Caco-2 (cell line): ENCODE measurements around the gene GOLPH3L. TPM values are rescaled to one million over a fixed set of nuclear protein-coding genes. Genes with fewer than 3 reads are reported as not detected.
"Not testable (repeated sequence)": the region's sequence is repeated elsewhere in the genome, so short reads cannot be mapped to it uniquely, and the experiment has no call there.

Experiments used
- BruUV-seq: library from RNA; stranded (reverse); fragments of 400-500 nt; replicated peaks from 2 replicates; lab custom pipeline; 2021; lab: Mats Ljungman, UMichigan
- CTCF ChIA-PET: fragments of 300-600 bp; sonication (Branson Sonifier 250); formaldehyde crosslinking; loops from one replicate; lab custom pipeline; 2022; ENCODE audit warnings: antibody characterized with exemption; lab: Charles Lee
- POLR2A ChIA-PET: fragments of 300-600 bp; sonication (Branson Sonifier 250); formaldehyde crosslinking; loops from one replicate; lab custom pipeline; 2022; ENCODE audit warnings: antibody characterized with exemption; lab: Charles Lee
- DNase-seq, 2 experiments: peaks; one replicate each; pipeline versions ENCODE4 v3.0.0 to v3.0.0-alpha.2; 2020 to 2022
- H3K27me3 ChIP-seq: replicated peaks from 2 replicates; pipeline ENCODE4 v1.6.0; 2011; ENCODE audit warnings: low read length; ENCODE audit not compliant: control insufficient read depth, insufficient read depth
- H3K36me3 ChIP-seq: 2 replicates; pipeline ENCODE4 v1.5.1; 2011; ENCODE audit warnings: low read length; ENCODE audit not compliant: control insufficient read depth, insufficient read depth
- H3K4me1 ChIP-seq: fragments of 250-450 bp; sonication (Bioruptor Pico); 2 replicates; pipeline ENCODE4 v1.5.1; 2020; ENCODE audit warnings: mild to moderate bottlenecking
- H3K4me3 ChIP-seq: 2 replicates; pipeline ENCODE4 v1.5.1; 2011; ENCODE audit warnings: low read depth, mild to moderate bottlenecking, control low read depth, low read length
- H3K9me3 ChIP-seq: fragments of 250-450 bp; sonication (Bioruptor Pico); 2 replicates; pipeline ENCODE4 v1.5.1; 2020; ENCODE audit warnings: mild to moderate bottlenecking, moderate library complexity
- H3K27ac Mint-ChIP-seq: one replicate; pipeline ENCODE4 v1.8.0; 2022; ENCODE audit warnings: mixed read lengths; ENCODE audit not compliant: unreplicated experiment
- H3K27me3 Mint-ChIP-seq: one replicate; pipeline ENCODE4 v1.8.0; 2022; ENCODE audit warnings: mixed read lengths; ENCODE audit not compliant: insufficient read depth, unreplicated experiment
- H3K36me3 Mint-ChIP-seq: one replicate; pipeline ENCODE4 v1.8.0; 2022; ENCODE audit warnings: mild to moderate bottlenecking, mixed read lengths; ENCODE audit not compliant: insufficient read depth, unreplicated experiment
- H3K4me1 Mint-ChIP-seq: one replicate; pipeline ENCODE4 v1.8.0; 2022; ENCODE audit warnings: low read depth, mixed read lengths; ENCODE audit not compliant: unreplicated experiment
- H3K4me3 Mint-ChIP-seq: one replicate; pipeline ENCODE4 v1.8.0; 2022; ENCODE audit warnings: mild to moderate bottlenecking, moderate library complexity, mixed read lengths; ENCODE audit not compliant: unreplicated experiment
- H3K9me3 Mint-ChIP-seq: one replicate; pipeline ENCODE4 v1.8.0; 2022; ENCODE audit warnings: mixed read lengths; ENCODE audit not compliant: unreplicated experiment
- intact Hi-C: fragments of 100-400 bp; cut with micrococcal nuclease; formaldehyde crosslinking; loops from one replicate; pipeline ENCODE4 v1.10.0; 2022; ENCODE audit not compliant: unreplicated experiment
- total RNA-seq: library from RNA; stranded (reverse); gene quantifications from 2 replicates; pipeline ENCODE4 v1.2.3, GENCODE V29; 2022
- TF ChIP-seq, protein P1 (sequence below), 2 experiments: fragments of 200-600 bp in 1 of 2; IDR thresholded peaks; 1 replicate in 1 of 2; 2 replicates in 1 of 2; pipeline versions ENCODE4 v1.5.1 to v1.8.0; 2011 to 2022; ENCODE audit warnings: antibody characterized with exemption in 1 of 2, control low read depth in 1 of 2, inconsistent platforms in 1 of 2, low read depth in 1 of 2, low read length in 1 of 2, mild to moderate bottlenecking in 1 of 2, moderate library complexity in 1 of 2; ENCODE audit not compliant: insufficient read depth in 1 of 2, severe bottlenecking in 1 of 2, unreplicated experiment in 1 of 2

Gene GOLPH3L
- total RNA-seq, 1 experiment from 2014 or later, result 13.3 TPM

DNA sequence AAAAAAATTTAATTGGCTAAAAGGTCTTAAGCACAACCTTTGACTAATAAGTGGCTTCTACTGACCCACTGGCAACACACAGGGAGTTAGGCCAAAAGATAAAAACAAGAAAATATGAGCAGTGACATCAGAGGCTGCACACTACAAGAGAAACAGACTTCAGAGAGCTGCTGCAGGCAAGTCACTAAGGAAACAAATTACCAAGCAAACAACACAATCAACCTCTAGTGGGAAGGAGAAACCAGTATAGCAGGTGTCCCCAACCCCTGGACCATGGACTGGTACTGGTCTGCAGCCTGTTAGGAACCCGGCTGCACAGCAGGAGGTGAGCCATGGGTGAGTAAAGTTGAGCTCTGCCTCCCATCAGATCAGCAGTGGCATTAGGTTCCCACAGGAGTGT is 46.8 kb downstream of the GOLPH3L start:
- no peaks in the 10 kb centered on the region for H3K27me3 Mint-ChIP-seq
- ChIA-PET CTCF (no interaction called here), POLR2A (no interaction called here)
- H3K9me3 Mint-ChIP-seq, result no peaks in the 10 kb centered on the region
- no peaks in the 10 kb centered on the region for H3K36me3 Mint-ChIP-seq
- H3K4me3 Mint-ChIP-seq, result no peak overlapping the region
- Histone ChIP-seq H3K4me3 (no peak overlapping the region), H3K36me3 (peaks cover 1% of the 10 kb centered on the region), H3K4me1 (0 out of 2 replicates have a peak, but pooled peaks cover 4% of the 10 kb centered on the region), H3K27me3 (no peaks in the 10 kb centered on the region), H3K9me3 (no peaks in the 10 kb centered on the region)
- BruUV-seq, result no TSS peak
- no peak overlapping the region for H3K27ac Mint-ChIP-seq
- DNase-seq, result peak in 1 of 2 experiments; percentile 51
- TF ChIP-seq, protein P1, sequence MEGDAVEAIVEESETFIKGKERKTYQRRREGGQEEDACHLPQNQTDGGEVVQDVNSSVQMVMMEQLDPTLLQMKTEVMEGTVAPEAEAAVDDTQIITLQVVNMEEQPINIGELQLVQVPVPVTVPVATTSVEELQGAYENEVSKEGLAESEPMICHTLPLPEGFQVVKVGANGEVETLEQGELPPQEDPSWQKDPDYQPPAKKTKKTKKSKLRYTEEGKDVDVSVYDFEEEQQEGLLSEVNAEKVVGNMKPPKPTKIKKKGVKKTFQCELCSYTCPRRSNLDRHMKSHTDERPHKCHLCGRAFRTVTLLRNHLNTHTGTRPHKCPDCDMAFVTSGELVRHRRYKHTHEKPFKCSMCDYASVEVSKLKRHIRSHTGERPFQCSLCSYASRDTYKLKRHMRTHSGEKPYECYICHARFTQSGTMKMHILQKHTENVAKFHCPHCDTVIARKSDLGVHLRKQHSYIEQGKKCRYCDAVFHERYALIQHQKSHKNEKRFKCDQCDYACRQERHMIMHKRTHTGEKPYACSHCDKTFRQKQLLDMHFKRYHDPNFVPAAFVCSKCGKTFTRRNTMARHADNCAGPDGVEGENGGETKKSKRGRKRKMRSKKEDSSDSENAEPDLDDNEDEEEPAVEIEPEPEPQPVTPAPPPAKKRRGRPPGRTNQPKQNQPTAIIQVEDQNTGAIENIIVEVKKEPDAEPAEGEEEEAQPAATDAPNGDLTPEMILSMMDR (IDR thresholded peaks at IDR 0.05; ENCODE audit: insufficient read depth in 1 of 2, low read depth in 1 of 2, low read length in 1 of 2, severe bottlenecking in 1 of 2, unreplicated experiment in 1 of 2), result no peak
- no peaks in the 10 kb centered on the region for H3K4me1 Mint-ChIP-seq
- intact Hi-C loops, result no loop called here

DNA sequence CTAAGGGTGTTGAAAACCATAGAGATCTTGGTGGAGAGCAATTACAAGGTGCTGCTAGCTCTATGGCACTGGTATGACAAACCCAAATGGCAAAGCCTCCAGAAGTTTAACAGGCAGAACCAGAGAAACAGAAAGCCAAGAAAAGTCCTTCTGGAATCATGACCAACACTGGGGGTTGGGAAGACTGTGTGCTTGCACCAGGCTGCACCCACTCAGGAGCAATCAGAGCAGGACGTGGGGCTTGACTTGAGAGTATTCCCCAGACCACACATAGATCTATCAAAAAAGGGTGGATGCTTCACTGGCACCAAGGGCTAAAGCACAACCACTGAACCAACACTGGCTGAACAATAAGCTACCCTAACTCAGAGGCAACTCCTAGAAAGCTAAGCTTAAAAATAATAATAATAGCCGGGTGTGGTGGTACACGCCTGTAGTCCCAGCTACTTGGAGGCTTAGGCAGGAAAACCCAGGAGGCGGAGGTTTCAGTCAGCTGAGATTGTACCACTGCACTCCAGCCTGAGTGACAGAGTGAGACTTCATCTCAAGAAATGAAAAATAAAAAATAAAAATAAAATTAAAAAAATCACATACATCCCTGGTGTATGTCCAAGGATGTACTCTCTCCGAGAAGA is 47.4 kb downstream of the GOLPH3L start:
- Mint-ChIP-seq H3K9me3 (no peaks in the 10 kb centered on the region), H3K36me3 (no peaks in the 10 kb centered on the region)
- H3K36me3 ChIP-seq, result peaks cover 1% of the 10 kb centered on the region

DNA sequence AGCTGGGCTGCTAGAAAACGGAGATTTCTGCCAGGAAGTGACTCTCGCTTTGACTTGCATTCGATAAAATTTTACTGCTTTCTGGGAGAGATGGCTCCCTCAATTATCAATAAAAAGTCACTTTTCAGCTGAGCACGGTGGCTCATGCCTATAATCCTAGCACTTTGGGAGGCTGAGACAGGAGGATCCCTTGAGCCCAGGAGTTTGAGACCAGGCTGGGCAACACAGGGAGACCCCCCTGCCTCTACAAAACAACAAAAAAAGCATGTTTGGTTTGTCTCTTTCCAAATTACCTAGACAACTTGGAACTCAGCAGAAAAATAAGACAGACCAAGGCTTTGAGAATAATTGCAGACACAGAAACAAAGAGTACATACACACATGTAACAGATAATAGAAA is 54.7 kb downstream of the GOLPH3L start:
- no peaks in the 10 kb centered on the region for H3K9me3 ChIP-seq
- H3K4me1 ChIP-seq, result no peaks in the 10 kb centered on the region
- Mint-ChIP-seq H3K27me3 (no peaks in the 10 kb centered on the region), H3K9me3 (no peaks in the 10 kb centered on the region), H3K27ac (no peak overlapping the region), H3K4me1 (no peaks in the 10 kb centered on the region), H3K4me3 (no peak overlapping the region), H3K36me3 (no peaks in the 10 kb centered on the region)
- H3K36me3 ChIP-seq, result peaks cover 1% of the 10 kb centered on the region; the same call in 1 of the 2 replicates
- no peaks in the 10 kb centered on the region for H3K27me3 ChIP-seq
- ChIA-PET POLR2A (no interaction called here), CTCF (no interaction called here)
- DNase-seq, result no peak
- no peak overlapping the region for H3K4me3 ChIP-seq
- no TSS peak for BruUV-seq
- intact Hi-C loops, result no loop called here
- TF ChIP-seq, protein P1 (IDR thresholded peaks at IDR 0.05; ENCODE audit: insufficient read depth in 1 of 2, low read depth in 1 of 2, low read length in 1 of 2, severe bottlenecking in 1 of 2, unreplicated experiment in 1 of 2), result no peak

More for the DNA sequence above, 47.4 kb downstream of the GOLPH3L start:
- Histone ChIP-seq H3K9me3 (no peaks in the 10 kb centered on the region), H3K4me3 (no peak overlapping the region), H3K4me1 (0 out of 2 replicates have a peak, but pooled peaks cover 4% of the 10 kb centered on the region), H3K27me3 (no peaks in the 10 kb centered on the region)
- ChIA-PET CTCF (no interaction called here), POLR2A (no interaction called here)
- Mint-ChIP-seq H3K4me3 (no peak overlapping the region), H3K27ac (no peak overlapping the region), H3K27me3 (no peaks in the 10 kb centered on the region), H3K4me1 (no peaks in the 10 kb centered on the region)
- TF ChIP-seq, protein P1 (IDR thresholded peaks at IDR 0.05; ENCODE audit: insufficient read depth in 1 of 2, low read depth in 1 of 2, low read length in 1 of 2, severe bottlenecking in 1 of 2, unreplicated experiment in 1 of 2), result no peak
- intact Hi-C loops, result no loop called here
- BruUV-seq, result no TSS peak
- no peak for DNase-seq

DNA sequence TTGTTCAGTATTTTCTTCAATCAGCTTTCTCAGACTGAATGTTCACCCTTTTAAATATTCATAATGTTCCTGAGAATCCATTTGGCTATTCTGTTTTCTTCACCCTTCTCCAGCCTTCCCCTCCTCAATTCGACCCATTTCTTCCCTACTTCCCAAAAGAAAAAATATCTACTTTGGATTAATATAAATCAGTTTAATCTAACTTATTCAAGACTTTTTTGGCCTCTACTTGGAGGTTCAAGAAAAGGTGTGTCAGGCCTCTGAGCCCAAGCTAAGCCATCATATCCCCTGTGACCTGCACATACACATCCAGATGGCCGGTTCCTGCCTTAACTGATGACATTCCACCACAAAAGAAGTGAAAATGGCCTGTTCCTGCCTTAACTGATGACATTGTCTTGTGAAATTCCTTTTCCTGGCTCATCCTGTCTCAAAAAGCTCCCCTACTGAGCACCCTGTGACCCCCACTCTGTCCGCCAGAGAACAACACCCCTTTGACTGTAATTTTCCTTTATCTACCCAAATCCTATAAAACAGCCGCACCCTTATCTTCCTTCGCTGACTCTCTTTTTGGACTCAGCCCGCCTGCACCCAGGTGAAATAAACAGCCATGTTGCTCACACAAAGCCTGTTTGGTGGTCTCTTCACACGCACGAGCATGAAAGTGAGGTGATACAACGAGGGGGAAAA is 55.7 kb downstream of the GOLPH3L start:
- CTCF ChIA-PET, H3K27ac Mint-ChIP-seq, H3K27me3 ChIP-seq, H3K9me3 Mint-ChIP-seq, H3K4me3 Mint-ChIP-seq, intact Hi-C loops, BruUV-seq, H3K4me1 Mint-ChIP-seq, H3K36me3 Mint-ChIP-seq, DNase-seq, H3K27me3 Mint-ChIP-seq, H3K36me3 ChIP-seq, H3K4me3 ChIP-seq, H3K4me1 ChIP-seq, H3K9me3 ChIP-seq: not testable (repeated sequence)
- POLR2A ChIA-PET, result interaction anchor here (0.6 kb wide), 1 partner anchor 77 kb away, joined by 3 read pairs; no protein-coding TSS in a partner anchor
